HG03460 (cell line): Measurements from ENCODE around the gene HOXC11.

ENCODE experiments used
- ATAC-seq: cut with Tn5 transposase; IDR thresholded peaks from one replicate; pipeline ENCODE4 v1.9.1; 2021; ENCODE audit not compliant: unreplicated experiment

The HOXC11 gene

GRCh38 chr12:53996240-53997203 lies 23.6 kb downstream of the HOXC11 start:
- ATAC-seq, result no peak

GRCh38 chr12:53997204-53998109 lies 24.5 kb downstream of the HOXC11 start:
- no peak for ATAC-seq

GRCh38 chr12:53998110-53998899 lies 25.4 kb downstream of the HOXC11 start:
- no peak for ATAC-seq

- ATAC-seq, result no peak
Observed at GRCh38 chr12:53998900-53999236, 25.9 kb downstream of the HOXC11 start.

GRCh38 chr12:53999559-54000115 lies 26.7 kb downstream of the HOXC11 start:
- ATAC-seq, result no peak

GRCh38 chr12:54000116-54001114 lies 27.5 kb downstream of the HOXC11 start, which contains the start of gene HOXC9:
TSS of gene HOXC9 (plus strand) at chr12:54000161. CDS start at chr12:54000189, 28 bp downstream.
- ATAC-seq, result no peak

GRCh38 chr12:54001283-54002187 lies 28.6 kb downstream of the HOXC11 start:
- ATAC-seq, result no peak

- ATAC-seq, result no peak
Observed at GRCh38 chr12:54002278-54002914, 29.5 kb downstream of the HOXC11 start.

GRCh38 chr12:54002915-54003389 lies 30.0 kb downstream of the HOXC11 start:
- no peak for ATAC-seq

- no peak for ATAC-seq
Observed at GRCh38 chr12:54003625-54004024, 30.7 kb downstream of the HOXC11 start.

GRCh38 chr12:54004063-54004840 lies 31.3 kb downstream of the HOXC11 start:
- ATAC-seq, result no peak

- no peak for ATAC-seq
Observed at GRCh38 chr12:54004841-54005530, 32.1 kb downstream of the HOXC11 start.

GRCh38 chr12:54005531-54005852 lies 32.6 kb downstream of the HOXC11 start:
- no peak for ATAC-seq

- ATAC-seq, result no peak
Observed at GRCh38 chr12:54005853-54006558, 33.1 kb downstream of the HOXC11 start.

GRCh38 chr12:54006559-54007220 lies 33.8 kb downstream of the HOXC11 start:
- ATAC-seq, result no peak
